IMR-90 (cell line): ENCODE results near the gene KLF2.

Experiments
- RAD21 ChIP-seq: IDR thresholded peaks from 2 replicates; pipeline ENCODE4 v1.6.1; 2012; ENCODE audit warnings: low read length, improper control_type of control experiment
- RCOR1 ChIP-seq: IDR thresholded peaks from 2 replicates; pipeline ENCODE4 v1.6.1; 2012; ENCODE audit warnings: mild to moderate bottlenecking, low read length, improper control_type of control experiment; ENCODE audit not compliant: insufficient replicate concordance
- TF ChIP-seq, protein P1 (sequence below): conservative IDR thresholded peaks from 2 replicates; pipeline ENCODE4 v1.5.1; 2012; ENCODE audit warnings: mild to moderate bottlenecking, low read depth, low read length, improper control_type of control experiment

DNA sequence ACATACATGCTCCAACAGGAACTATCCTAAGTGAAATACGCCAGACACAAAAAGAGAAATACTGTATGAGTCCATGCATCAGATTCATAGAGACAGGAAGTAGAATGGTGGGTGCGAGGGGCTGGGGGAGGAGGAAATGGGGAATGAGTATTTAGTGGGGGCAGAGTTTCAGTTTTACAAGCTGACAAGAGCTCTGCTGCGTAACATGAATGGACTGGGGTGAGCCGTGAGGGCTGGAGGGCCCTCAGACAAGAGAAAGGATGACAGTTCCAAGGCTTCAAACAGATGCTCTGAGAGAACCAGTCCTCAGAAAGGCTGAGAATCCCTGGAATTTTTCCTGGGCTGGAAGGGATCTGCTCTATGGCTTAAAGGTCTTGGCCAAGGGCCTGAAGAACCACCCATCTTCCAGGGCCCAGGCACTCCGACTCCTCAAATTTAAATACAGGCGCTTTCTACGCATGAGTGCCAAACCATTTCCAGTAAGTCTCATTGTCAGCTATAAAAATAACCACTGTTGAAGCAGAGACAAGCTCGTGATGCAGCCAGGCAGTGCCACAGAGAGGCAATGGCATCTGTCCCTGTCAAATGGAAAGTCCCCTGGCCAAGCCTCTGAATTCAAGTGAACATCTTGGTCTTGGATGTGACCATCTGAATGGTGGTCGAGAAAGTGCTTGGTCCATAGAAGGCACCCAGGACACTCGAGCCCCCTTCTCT is 17.5 kb downstream of the KLF2 start:
- TF ChIP-seq, protein P1, sequence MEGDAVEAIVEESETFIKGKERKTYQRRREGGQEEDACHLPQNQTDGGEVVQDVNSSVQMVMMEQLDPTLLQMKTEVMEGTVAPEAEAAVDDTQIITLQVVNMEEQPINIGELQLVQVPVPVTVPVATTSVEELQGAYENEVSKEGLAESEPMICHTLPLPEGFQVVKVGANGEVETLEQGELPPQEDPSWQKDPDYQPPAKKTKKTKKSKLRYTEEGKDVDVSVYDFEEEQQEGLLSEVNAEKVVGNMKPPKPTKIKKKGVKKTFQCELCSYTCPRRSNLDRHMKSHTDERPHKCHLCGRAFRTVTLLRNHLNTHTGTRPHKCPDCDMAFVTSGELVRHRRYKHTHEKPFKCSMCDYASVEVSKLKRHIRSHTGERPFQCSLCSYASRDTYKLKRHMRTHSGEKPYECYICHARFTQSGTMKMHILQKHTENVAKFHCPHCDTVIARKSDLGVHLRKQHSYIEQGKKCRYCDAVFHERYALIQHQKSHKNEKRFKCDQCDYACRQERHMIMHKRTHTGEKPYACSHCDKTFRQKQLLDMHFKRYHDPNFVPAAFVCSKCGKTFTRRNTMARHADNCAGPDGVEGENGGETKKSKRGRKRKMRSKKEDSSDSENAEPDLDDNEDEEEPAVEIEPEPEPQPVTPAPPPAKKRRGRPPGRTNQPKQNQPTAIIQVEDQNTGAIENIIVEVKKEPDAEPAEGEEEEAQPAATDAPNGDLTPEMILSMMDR = no peak
- no peak for TF ChIP-seq RAD21
- no peak for TF ChIP-seq RCOR1
